ENCODE measurements around the gene GBE1. TPM values are rescaled to one million over a fixed set of nuclear protein-coding genes. Genes with fewer than 3 reads are reported as not detected.
A peak's percentile ranks its signal among the peaks of the same experiment; 100 is the strongest.
"Not testable (repeated sequence)": the region's sequence is repeated elsewhere in the genome, so short reads cannot be mapped to it uniquely, and the experiment has no call there.

The GBE1 gene
- polyA plus RNA-seq, 12 donors, result 9.2 to 12.9 (median 10.4) TPM; not detected in 1

DNA sequence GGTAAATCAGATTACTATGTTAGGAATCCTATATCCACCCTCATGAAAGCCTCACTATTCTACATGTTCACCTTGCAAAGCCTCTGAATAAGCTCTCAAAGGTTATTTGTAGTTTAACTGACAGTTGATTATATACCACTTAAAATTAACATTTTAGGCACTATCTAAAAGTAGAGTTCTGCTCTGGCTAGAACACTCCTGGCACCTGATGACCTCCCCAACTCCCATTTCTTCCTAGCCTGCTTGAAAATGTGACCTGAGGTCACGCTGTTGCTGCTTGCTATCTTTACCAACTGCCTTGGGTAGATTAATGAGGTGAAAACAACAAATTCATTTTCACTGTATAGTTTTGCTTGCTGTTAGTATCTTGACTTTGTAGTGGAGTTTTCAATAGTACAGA, 220.7 kb downstream of the GBE1 start:
- DNase-seq, result no peak

DNA sequence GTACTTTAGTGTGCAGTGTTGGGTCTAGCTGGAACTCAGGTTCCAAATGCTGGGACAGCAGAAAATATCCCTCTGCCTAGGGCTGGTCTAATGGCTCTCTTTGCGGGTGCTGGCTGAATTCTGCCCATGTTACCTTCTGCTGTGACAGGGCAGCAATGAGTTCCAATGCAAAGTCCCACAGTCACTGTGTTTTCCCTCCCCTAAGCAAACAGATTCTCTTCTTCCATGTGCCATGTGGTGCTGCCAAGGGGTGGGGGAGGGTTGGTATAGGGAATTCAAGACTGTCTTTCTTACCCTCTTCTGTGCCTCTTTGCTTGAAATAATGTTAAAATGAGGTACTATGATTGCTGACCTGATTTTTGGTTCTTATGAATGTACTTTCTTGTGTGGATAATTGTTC, 229.6 kb downstream of the GBE1 start:
- DNase-seq, result no peak

DNA sequence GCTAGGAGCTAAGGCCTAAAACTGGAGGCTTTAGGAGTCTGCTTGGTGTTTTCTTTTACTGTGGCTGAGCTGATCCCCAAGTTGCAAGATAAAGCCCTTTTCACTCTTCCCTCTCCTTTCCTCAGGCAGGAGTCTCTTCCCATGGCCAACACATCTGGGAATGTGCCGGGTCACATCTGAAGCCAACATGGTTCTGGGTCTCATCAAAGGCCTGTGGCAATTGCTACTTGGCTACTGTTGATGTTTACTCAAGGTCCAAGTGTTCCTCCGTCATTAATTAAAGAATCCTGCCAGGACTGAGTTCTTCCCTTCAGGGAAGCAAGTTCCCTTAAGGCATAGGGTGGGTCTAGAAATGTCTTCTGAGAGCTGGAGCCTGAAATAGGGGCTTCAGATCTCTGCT, 230.2 kb downstream of the GBE1 start:
- no peak for DNase-seq

DNA sequence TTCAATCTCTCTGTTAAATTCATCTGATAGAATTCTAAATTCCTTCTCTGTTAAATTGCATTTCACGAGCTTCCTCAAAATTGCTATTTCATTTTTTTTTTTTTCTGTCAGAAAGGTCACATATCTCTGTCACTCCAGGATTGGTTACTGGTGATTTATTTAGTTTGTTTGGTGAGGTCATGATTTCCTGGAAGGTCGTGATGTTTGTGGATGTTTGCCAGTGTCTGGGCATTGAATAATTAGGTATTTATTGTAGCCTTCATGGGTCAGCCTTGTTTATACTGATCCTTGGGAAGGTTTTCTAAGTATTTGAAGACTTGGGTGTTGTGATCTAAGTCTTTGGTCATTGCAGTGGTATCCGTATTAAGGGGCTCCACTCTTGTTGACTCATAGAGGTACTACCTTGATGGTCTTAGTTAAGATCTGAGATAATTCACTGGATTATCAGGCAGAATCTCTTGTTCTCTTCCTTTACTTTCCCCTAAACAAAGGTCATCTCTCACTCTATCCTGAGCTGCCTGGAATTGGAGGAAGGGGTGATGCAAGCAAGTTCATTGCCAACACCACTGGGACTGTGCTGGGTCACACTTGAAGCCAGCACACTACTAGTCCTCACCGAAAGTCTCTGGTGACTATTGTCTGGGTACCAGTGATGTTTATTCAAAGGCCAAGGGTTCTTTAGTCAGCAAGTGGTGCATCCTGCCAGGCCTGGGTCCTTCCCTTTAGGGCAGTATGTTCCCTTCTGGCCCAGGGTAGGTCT, 231.1 kb downstream of the GBE1 start:
- no peak for DNase-seq

DNA sequence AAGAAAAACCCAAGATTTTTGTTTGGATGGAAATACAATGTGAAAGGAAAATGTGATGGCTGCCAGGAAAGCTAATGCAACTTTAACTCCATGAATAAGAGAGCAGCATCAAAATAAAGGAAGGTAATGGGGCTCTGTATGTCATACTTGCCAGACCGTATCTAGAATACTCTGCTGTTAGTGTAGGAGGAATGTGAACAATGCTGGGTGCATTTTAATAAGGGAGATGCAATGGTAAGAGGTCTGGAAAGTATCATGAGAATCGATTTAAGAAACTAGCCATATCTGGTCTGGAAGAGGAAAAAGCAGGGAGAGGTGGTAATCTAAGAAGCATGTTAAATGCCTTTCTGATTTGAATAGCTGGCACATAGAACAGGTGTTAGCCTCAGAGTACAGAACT, 239.6 kb downstream of the GBE1 start:
- DNase-seq, result peak; percentile 1

DNA sequence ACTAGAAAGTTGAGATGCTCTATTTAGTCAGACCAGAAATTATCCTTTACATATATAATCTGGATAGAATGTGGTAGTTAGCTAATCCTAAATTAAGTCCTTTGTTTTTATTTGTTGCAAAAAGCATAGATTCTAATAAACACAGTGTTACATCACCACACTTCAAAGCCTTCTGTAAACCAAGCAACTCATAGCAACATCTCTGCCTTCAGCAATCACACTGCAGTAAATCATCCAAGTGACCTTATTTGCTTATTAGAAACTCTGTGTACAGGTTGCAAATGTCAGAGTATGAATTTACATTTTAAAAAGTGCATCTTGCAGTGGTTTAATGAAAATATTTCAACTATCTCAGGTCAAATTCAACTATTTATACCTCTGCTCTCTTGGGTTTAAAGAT, 242.5 kb downstream of the GBE1 start:
- DNase-seq, result no peak

DNA sequence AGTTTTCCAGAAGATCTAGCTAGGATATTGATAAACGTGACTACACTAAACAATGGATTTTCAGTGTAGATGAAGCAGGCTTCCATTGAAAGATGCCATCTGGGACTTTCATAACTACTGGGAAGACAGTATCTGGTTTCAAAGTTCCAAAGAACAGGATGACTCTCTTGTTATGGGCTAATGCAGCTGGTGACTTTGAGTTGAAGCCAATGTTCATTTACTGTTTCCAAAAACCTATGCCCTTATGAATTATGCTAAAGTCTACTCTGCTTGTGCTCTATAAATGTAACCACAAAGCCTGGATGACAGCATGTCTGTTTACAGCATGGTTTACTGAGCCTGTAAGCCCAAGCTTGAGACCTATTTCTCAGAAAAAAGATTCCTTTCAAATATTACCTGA, 245.4 kb downstream of the GBE1 start:
- DNase-seq, result peak; percentile 4

DNA sequence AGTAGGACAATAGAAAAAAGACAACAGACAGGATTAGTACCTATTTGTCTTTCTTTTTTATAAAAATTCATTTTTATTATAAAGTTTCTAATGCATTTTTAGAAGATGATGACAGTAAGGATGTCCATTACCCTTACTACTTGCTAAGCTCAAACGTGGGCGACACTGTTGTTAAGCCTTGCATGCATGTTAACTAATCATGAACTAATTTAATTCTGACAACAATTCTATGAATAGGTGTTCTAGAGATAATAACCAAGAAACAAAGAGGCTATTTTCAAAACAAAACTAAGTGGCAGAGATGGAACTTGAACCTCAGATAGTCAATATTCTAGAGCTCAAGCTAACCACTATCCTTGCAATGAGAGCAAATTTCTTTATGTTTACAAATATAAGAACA, 247.9 kb downstream of the GBE1 start:
- no peak for DNase-seq

DNA sequence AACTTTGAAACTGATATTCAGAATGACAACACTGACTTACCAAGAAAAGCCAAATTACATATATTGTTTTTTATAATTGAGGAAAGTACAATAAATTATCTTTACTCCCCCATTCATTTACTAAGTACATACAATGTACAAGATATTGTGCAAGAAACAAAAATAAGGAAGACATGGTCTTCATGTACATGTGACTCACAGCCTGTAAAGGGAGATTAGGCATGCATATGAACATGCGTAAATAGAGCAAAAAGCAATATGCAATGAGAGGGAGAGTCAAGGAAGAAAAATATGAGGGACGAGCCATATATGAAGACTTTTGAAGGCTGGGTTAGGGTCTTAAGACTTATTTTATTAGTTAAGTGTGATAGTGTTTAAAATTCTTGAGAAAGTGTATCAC, 258.4 kb downstream of the GBE1 start:
- DNase-seq, result no peak

DNA sequence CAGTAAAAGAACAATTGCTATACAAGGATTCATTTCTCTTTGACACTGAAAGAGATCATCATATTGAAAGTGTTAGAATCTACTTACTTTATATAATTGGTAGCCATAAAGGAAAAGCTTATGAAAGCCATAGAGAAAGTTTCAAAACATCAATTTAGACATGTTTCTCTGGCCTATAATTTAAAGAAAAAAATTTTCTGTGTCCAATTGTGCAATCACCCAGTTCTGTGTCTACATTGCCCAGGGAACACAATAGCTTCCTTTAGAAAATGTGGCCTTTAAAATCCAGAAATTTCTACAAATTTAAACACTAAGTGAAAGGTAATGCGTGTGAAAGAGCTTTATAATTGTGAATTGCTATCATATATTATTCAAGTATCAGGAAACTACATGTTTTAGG, 259.2 kb downstream of the GBE1 start:
- DNase-seq, result no peak

DNA sequence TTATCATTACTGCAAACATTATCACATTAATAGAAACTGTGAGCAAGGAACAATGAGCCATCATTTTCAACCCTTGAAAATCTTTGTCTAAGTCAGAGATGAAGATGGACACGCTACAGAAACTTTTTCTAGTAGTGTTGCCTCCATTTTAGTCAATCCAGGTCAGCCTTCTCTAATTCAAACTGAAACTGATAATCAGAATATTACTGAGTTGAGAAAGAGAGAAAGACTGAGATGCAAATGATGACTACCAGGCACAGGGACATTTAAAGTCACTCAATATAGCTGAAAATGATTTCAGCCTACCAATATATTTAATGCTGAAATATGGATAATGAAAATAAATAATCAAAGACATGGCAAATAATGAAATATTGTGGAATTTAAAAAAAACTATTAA, 261.4 kb downstream of the GBE1 start:
- no peak for DNase-seq

DNA sequence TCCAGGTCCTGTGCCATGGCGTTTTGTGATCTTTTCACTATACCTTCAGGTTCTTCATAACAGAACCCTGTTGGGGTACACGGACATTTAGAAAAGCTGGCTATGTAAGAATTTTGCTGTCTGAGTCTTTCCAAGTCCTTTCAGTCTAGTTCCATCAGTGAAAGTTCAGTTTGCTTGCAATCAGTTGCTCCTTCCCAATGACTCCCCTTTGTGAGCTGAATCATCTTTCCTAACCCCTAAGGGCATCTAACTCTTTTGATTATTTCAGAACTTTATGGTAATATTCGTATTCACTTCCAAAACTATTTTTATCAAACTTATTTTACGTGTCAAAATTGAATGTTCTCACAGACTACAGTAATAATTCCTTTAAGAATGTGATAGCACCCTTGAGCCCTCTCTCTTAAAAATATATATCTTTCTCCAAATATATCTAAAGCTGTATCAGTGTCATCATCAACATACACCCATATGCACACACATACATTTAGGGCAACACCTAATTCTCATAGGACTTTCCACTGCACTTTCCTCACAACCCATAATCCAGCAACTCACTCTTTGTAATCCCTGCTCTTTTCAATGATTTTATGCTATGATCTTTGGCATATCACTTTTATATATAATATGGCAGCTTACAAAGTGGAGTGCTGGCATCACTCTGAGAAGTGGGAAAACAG, 263.7 kb downstream of the GBE1 start:
- DNase-seq, result no peak

DNA sequence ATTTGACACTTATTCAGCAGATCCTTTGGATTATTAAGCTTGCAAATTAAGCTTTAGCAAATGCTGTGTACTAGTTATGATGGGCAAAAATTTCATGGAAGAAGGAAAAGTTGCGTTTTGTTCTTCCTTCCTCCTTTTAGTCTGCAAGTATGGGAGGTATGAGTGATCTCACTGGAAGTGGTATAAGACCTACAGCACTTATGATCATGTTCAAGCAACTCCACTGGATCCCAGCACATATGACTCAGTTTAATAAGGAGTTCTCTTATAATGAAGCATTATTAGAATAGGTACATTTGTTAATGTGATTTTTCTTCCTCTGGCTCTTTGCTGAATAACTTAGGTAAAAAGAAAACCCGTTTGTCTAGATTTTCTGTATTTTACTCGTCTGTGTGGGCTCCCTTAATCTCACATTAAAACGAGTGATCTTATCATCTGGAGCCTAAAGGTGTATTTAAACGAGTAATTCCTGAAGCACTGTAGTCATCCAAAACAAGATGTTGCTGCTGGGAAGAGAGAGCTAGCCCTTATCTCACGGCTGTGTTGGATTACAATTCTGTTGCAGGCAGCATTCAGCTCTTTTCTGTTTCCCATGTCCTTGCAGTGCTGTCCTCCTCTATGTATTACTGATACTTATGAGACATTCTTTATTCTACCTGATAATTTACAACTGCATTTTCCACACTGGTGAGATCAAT, 264.9 kb downstream of the GBE1 start:
- no peak for DNase-seq

DNA sequence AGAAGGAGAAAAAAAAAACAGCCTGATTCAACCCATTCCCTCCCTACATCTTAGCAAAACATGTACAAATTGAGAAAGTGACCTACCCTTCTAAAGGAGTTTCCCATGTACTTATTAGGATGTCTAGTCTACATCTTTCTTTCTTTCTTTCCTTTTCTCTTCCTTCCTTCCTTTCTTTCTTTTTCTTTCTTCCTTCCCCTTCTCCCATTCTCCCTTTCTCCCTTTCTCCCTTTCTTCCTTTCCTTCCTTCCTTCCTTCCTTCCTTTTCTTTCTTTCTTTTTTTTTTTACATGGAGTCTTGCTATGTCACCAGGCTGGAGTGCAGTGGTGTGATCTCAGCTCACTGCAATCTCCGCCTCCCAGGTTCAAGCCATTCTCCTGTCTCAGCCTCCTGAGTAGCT, 269.0 kb downstream of the GBE1 start:
- DNase-seq, result not testable (repeated sequence)

DNA sequence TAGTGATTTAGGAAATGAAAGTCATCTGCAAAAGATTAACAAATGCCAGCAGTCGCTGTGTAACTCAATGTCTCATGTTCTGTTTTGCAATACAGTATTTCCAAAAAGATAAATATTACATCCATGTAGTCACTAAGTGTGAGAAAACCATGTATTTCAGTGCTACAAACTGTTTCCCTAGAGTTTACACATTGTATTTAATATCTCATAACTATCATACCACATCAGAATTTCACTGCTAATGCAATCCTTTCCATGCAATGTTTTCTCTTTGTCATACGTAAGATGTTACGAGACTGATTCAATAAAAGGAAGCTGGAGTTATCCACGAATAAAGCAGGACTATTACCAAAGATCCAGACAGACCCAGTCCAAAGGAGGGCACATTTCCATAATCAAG, 269.4 kb downstream of the GBE1 start:
- DNase-seq, result no peak

DNA sequence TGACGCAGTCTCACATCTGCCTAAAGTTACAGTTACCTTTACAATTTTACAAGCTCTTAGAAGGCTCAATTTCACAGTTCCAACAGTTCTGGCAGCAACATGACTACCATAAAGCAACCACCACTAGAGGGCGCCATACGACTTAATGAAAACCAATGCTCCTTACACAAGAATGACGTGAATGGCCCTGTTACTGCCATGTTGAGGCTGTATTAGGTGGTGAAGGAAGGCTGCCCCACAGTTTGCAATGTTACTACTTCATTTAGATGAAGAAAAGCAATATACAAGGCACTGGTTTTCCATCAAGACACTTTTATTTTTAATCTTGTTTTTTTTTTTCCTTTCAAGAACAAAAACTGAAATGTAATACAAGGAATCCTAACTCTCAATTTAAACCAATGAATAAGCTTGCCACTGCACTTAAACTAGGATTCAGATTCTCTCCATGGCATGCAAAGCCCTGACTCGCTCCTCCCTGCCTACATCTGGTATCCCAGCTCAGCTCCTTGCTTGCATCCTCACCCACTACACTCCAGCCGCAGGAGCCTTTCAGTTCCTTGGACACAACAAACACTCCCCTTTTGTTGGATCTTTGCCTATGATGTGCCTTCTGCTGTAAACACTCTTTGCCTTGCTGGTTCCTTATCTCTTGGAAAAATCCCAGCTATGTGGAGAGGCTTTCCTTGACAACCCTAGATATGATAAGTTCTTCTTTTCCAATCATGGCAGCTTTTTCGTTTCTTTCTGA, 270.7 kb downstream of the GBE1 start:
- DNase-seq, result peak; percentile 76

DNA sequence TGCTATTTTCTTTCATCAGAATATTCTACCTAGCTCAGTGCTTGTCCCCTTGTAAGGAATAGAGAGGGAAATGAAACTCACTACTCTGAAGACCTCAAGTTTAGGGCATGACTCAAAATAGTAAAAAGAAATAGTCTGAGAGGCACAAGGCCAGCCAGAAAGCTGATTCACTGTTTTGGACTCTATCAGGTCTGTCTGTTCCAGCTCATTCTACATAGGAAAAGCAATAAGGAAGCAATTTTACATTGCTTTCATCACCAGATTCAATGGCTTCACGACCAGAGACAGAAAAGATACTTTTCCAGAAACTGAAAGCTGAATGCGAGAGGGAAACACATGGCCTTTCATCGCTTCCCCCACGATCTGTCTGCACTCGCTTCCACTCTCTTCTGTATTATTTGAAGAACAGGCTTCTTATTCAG, 276.0 kb downstream of the GBE1 start:
- DNase-seq, result peak; percentile 76

DNA sequence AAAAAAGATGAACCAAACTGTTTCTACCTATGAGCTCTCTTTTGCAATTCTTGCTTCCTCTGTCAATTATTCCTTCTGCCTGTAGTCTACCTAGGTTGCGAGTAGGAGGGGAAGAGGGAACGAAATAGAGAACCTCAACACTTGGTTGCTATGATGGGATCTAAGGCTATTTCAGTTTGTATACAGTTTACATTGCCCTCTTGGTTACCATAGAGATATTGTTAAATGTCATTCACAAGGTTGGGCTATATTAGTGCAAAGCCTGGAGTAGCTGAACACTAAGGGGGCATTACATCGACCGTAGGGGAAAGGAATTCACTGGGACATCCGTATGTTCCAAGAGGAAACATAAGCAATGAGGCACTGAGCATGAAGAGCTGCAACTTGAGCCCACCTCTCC, 276.9 kb downstream of the GBE1 start:
- no peak for DNase-seq

DNA sequence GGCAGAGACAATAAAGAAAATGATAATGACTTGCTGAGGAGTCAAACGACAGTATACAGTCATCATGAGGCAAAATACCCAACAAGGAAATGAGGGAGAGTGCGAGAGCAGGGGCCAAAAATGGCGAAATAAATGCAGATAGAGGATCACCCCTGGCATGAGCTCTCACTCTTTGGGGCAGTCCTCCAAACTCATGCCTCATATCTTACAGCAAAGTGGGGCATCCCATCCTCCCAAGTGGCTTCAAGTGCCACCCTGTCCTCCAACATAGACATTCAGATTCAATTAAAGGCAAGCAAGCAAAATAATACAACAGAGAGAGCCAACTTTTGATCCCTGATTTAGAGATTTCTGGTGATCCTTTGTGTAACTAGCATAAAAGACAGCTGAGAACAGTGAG, 278.4 kb downstream of the GBE1 start:
- no peak for DNase-seq

DNA sequence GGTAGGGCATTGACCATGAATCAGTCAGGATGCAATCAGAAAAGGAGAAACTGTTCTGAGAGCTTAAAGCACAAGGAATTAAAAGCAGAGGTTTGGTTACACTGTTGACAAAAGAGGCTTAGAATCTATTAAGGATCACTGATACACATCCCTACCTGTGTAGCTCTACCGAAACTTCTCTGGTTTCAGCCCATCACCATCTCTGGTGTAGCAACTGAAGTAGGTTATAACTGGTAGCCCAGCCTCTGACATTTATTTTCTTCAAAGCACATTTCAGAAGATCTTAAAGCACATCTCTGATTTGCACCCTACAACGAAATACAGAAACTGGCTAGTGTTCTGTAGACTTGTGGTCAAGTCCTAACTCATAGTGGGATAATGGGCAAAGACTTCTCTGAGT, 283.7 kb downstream of the GBE1 start:
- DNase-seq, result no peak

DNA sequence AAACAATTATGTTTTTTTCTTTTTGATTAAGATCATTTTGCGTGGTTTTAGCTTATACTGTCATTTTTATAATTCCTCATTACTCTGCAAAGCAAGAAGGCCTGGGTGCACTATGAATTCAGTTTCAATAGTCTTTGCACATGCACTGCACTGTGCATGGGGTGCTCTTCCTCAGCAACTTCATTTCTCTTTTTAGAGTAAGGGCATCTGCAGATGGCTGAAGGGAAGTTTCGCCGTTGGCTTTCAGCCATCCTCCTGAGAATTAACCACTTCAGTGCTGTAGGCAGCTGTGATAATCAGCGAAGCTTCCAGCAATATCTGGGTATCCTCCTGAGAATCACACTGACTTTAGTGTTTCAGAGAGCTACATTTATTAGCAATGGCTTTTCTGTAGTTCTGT, 284.8 kb downstream of the GBE1 start:
- no peak for DNase-seq

DNA sequence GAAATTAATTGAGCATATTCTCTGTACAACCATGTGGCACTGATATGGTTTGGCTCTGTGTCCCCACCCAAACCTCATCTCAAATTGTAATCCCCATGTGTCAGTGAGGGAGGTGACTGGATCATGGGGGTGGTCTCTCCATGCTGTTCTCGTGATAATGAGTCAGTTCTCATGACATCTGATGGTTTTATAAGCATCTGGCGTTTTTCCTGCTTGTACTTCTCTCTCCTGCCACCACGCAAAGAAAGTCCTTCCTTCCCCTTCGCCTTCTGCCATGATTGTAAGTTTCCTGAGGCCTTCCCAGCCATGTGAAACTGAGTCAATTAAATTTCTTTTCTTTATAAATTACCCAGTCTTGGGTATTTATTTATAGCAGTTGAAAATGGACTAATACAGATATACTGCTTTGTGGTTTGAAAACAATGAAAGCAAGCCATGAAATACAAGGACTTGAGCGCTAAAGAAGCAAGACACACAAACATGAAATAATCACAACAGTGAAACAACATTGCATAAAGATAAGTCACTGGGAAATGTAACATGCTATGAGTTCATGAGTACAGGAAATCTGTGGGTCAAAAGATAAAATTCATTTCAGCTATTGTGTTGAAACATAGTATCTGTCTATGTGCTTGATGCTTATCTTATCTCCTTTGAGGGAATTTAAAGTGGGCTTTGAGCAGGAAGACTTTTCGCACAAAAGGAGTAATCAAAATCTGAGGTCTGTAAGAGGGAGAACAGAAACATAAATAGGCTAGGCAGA, 288.7 kb downstream of the GBE1 start:
- no peak for DNase-seq
